ENCODE results near the gene CTDSPL. TPM values are rescaled to one million over a fixed set of nuclear protein-coding genes. Genes with fewer than 3 reads are reported as not detected.

The CTDSPL gene
- total RNA-seq, 1 experiment from 2014 or later = 34.4 TPM

DNA sequence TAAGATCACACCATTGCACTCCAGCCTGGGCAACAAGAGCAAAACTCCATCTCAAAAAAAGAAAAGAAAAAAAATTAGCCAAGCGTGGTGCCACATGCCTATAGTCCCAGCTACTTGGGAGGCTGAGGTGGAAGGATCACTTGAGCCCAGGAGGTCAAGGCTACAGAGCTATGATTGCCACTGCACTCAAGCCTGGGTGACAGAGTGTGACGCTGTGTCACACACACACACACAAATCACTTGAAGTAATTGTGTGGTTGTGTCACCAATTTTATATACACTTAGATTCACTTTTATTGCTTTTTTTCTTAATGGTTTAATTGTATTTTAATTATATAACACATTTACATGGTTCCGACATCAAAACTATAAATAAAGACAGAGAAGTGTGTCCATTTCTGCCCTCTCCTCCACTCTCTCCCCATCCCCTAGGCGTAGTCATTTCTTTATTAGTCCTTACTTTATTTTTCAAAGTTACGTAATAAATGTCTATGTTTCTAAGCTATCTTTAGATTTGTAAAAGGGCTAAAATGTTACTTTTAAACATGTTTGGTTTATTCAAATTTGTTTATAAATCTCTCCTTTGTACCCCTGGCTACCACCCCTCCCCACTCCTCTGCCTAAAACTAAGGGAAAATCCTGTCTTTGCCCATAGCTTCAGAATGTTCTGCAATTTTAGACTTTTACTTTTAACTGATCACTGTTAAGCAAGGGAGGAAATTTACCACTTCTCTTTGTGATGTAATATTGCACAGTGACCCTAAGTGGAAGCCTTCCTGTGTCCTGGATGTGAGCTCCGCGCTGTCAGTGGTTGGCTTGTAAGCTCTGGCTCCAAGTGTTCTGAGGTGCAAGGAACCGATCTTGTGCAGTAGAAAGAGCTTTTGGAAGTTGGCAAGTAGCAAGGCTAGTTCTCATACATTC is 118.1 kb downstream of the CTDSPL start:
- ATAC-seq (no peak), DNase-seq (ENCODE audit: low read depth, low spot score) (no peak)
- Histone ChIP-seq H3K36me3 (ENCODE audit: control insufficient read depth in 1 of 2, insufficient read depth in 2 of 2, low read length in 2 of 2) (peaks cover 2 to 4% of the 10 kb centered on the region in 2 experiments; a peak in 2 of 4 replicates), H3K27me3 (ENCODE audit: insufficient read depth, low read length) (no peaks in the 10 kb centered on the region), H3K4me3 (replicated peaks in 1 of 2; ENCODE audit: low read depth in 1 of 2, low read length in 2 of 2) (no peak overlapping the region), H3K9ac (ENCODE audit: low read length) (no peak overlapping the region), H4K20me1 (ENCODE audit: insufficient read depth) (no peaks in the 10 kb centered on the region), H2AFZ (ENCODE audit: low read depth, low read length, poor library complexity, severe bottlenecking) (no peak overlapping the region), H3K9me3 (ENCODE audit: control insufficient read depth in 1 of 2, insufficient read depth in 1 of 2, low read depth in 1 of 2, low read length in 2 of 2) (no peaks in the 10 kb centered on the region), H3K27ac (ENCODE audit: low read depth, low read length) (no peak overlapping the region), H3K4me1 (ENCODE audit: control insufficient read depth in 1 of 2, insufficient read depth in 2 of 2, low read length in 2 of 2) (no peaks in the 10 kb centered on the region), H3K79me2 (ENCODE audit: insufficient read depth, low read length) (no peaks in the 10 kb centered on the region), H3K4me2 (ENCODE audit: low read length) (no peak overlapping the region), H3K9me2 (ENCODE audit: insufficient read depth) (no peaks in the 10 kb centered on the region)
- no peak for TF ChIP-seq SRF (IDR thresholded peaks at IDR 0.05; ENCODE audit: low read depth)
- no peak for TF ChIP-seq FOSL1 (IDR thresholded peaks at IDR 0.05; ENCODE audit: low read depth)
- TF ChIP-seq SIN3A (IDR thresholded peaks at IDR 0.05; ENCODE audit: low read depth) = no peak
- TF ChIP-seq SP1 (IDR thresholded peaks at IDR 0.05; ENCODE audit: low read depth) = no peak
- no peak for TF ChIP-seq CBX3 (IDR thresholded peaks at IDR 0.05; ENCODE audit: low read depth)
- no peak for TF ChIP-seq ZFX (IDR thresholded peaks at IDR 0.05)
- no peak for TF ChIP-seq POLR2AphosphoS5 (IDR thresholded peaks at IDR 0.05; ENCODE audit: low read depth, low read length)
- TF ChIP-seq YY1 (IDR thresholded peaks at IDR 0.05; ENCODE audit: extremely low read depth, insufficient replicate concordance, low read depth, low read length) = no peak
- BruUV-seq (replicated peaks) = no TSS peak
- RAD21 ChIA-PET (ENCODE audit: low non-redundant PET in 1 of 2, low total read pairs in 2 of 2, uncharacterized antibody in 2 of 2, unreplicated experiment in 2 of 2) = no interaction called here
- intact Hi-C loops (cut with micrococcal nuclease) = loop anchor here (5.0 to 10.0 kb wide), 3 partner anchors 135 to 682 kb away; partner anchors contain the start of gene XYLB
- CTCF ChIA-PET = interaction anchor here (0.9 to 2.7 kb wide), 3 partner anchors 12 to 125 kb away, joined by 3 to 10 read pairs (median 5); no protein-coding TSS in a partner anchor
- POLR2A ChIA-PET = no interaction called here

Data from HCT116 (cell line).